Stimulated activated CD4-positive, alpha-beta T cell treated with anti-CD3 and anti-CD28 coated beads, Interleukin-2, amount 100 ng/mL, for 24 hours (primary cell): Measurements from ENCODE around the gene CLSTN2.

Source experiments
- DNase-seq, 2 donors: peaks; one replicate each; pipeline ENCODE4 v3.0.0-alpha.2; 2020

Gene CLSTN2

DNA sequence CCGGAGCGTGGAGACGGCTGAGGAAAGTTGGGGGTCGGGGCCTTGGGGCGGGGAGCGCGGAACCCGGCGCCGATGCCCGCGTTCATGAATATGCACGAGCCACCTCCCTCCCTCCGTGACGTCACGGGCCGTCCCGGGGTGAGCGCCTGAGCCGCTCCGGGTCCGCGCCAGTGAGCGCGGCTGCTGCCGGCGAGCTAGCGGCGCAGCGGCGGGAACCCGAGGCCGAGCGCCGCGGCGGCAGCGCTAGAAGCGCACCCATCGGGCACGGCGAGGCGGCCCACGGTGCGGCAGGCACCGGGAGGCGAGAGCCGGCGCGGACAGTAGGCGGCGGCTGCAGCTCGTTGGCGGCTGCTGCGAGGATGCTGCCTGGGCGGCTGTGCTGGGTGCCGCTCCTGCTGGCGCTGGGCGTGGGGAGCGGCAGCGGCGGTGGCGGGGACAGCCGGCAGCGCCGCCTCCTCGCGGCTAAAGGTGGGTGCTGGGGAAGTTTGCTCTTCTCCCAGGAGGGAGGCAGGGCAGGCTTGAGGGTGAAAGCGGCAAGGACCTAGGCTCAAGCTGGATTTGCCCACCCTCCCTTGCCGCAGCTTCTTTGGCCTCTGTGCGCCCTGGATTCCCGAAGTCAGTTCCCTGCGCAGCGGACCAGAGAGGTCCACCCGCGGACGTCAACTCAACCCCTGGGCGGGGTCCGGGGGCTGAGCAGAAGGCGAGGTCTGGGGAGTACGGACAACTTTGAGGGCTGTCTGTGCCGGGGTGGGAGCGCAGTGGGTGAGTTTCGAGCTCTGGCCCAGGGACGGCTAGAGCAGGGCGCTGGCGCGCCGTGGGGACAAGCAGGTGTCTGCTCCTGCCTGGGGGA is at the start of gene CLSTN2:
TSS of gene CLSTN2 (plus strand) at position 170 of the 850 bp plus-strand sequence.
- peak in 1 of 2 donors; percentile 58 for DNase-seq

- DNase-seq: no peak
Measured at GRCh38 chr3:139887431-139887830, 47.6 kb upstream of the CLSTN2 start.

GRCh38 chr3:139888561-139889140 is 46.3 kb upstream of the CLSTN2 start:
- no peak for DNase-seq

DNA sequence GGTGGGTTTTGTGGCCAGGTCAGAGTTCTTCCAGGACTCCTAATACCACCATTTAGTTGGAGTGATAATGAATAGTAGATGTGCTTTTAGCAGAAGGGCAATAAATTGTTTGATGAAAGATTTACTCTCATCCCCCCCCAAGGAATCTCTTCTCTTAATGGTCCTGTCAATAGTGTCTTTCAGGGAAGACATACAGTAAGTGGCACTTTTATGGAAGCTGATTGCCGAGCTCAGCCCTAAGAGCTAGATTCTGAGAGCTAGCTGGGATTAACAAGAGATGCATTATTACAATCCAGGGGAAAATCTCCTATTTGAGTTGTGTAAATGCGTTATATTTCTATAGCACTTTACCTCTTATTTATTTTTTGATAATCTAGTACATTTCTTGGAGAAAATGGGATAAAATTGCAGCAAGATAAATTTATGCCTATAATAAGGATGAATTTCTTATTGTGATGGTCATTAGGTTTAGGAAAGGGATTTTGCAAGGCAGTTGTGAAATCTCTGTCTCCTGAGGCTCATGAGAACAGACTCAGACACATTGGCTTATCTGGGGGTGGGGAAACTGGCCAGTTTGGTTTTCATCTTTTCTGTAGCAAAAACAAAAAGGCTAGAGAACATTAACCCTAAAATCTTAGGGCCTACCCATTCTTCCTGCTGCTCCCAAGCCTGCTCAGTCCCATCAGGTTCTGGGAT is 41.6 kb upstream of the CLSTN2 start:
- DNase-seq: no peak

DNA sequence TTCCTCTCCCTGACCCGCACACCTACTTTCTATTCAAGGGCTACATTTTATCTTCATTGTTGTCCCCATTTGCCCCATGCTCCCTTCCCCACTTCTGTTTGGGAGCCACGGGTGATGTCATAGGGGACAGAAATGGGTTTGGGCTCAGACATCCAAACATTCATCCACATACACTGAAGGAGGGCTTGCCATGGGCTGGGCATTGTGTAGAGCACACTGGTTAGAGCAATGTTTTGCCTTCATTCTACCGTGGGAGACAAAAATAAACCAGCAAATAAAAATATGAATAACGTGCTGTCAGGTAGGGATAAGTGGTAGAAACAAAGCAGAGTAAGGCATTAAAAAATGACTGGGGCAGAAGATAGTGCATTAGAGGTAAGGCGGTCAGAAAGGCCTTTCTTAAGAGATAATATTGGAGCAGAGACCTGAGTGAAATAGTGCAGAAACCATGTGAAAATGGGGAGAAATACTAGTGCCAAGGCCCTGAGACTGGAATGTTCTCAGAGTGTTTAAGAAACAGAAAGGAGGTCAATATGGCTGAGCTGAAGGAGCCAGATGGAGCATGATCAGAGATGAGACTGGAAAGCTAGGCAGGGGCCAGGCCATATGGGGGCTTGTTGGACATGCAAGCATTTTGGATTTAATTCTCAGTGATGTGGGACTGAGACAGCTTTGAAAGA is 40.9 kb upstream of the CLSTN2 start:
- DNase-seq: no peak

DNA sequence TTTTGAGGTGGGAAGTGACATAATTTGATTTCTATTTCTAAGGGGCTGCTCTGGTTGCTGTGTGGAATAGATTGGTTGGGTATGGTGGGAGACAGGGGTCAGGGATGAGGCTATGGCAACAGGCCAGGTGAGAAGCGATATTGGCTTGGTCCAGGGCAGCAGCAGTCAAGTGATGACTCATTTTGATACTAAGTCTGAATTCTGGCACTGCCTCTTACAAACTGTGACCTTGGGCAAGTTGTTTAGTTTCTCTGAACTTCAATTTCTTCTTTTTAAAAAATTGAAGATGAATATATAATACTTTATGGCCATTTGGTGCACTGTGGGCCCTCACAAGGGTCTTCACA is 40.4 kb upstream of the CLSTN2 start:
- no peak for DNase-seq

- no peak for DNase-seq
Measured at GRCh38 chr3:139897759-139898158, 37.2 kb upstream of the CLSTN2 start.

DNA sequence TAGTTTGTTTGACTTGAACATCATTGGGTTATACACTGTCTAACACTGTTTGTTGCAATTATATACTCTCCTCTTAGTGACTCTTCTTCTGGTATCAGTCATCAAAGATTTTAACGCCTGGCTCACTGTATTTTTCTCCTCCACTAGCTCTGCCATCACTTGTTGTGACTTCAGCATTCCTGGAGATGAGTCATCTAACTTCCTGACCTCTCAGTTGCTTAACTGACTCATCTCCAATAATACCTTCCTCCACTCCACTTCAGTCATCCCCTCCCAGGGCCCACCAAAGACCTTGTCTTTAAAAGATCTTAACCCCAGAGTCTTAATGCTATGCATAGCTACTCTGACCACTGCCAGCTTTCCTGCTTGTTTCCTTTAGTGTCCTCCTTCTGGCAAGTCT is 28.6 kb upstream of the CLSTN2 start:
- DNase-seq: no peak

DNA sequence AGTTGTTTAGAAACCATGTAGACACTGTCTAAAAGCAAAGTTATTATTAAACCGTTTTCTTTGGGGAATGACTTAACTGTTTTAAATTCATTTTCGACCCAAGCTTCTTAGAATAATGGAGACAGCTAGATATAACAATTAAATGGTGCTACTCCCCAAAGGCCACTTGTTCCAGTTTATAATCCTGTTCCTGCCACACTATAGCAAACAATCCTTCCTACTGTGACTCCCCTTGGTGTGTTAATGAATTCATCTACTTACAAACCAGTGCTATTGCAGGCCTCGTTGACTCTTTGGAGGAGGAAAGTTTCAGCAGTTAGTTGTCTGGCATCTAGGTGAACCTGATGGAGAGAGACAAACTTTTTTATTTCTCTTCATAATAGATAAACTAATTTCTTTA is 25.2 kb upstream of the CLSTN2 start:
- no peak for DNase-seq

DNA sequence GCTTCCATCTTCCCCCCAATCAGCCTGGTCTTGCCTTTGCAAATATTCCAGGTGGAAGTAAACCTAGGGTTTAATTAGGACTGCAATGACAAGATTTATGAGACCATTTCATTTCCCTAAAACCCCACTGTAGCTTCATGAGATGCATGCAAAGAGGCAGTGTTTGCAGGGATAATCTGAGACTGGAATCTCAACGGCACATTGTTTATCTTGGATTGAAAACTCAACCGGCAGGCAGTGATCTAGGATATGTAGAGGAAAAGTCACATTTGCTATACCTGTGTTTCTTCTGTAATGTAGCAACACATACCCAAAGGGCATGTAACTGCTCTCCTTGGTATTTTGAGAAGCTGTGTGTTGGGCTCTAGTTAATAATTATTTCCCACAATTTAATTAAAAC is 18.7 kb upstream of the CLSTN2 start:
- no peak for DNase-seq

DNA sequence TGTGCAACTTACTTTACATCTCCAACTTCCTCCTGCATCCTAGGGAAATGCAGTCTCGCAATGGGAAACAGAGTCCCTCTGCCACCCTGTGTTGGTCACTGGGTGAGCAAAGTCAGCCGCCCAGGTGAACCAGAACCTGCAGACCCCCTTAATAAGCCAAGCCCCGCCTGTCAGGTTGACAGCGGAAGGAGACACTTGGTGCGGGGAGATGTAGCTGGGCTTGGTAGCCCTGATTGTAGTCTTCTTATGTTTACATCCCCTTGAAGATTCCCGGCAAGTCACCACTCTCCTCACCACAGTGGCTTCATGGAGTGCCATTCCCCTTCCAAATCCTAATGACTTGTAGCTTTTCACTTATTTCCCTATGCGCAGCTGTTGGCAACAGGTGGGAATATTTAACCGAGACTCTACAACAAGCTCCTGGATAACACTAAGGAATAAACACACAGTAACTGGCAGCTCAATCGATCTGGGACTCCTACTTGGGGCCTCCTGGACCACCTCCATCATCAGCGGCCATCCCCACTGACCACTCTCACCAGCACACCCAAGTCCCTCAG is 17.7 kb upstream of the CLSTN2 start:
- DNase-seq: no peak

- no peak for DNase-seq
Measured at GRCh38 chr3:139928708-139929505, 6.1 kb upstream of the CLSTN2 start.

GRCh38 chr3:139930211-139930610 is 4.8 kb upstream of the CLSTN2 start:
- DNase-seq: no peak

- DNase-seq: no peak
Measured at GRCh38 chr3:139933766-139934165, 1.2 kb upstream of the CLSTN2 start.

DNA sequence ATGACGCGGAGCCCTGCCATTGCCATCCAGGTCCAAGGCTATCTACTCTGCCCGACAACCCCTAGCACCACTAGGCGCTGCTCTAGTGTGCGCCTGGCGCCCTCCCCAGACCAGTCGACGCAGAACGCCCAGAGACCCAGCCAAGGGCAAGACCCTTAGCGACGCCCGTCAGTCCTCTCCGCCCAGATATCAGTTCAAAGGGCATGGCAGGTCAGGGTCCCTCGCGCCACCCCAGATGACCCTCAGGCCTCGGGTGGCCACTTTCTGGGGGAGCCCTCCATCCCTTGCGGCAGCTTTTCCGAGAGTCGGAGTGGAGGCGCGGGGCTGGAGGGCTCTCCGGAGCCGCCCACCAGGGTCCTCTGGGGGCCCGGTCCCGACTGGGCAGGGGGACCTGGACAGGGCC is 371 bp upstream of the CLSTN2 start:
- DNase-seq: peak in 1 of 2 donors; percentile 6

- peak in 1 of 2 donors; percentile 4 for DNase-seq
Measured at GRCh38 chr3:139935866-139936817, 1.2 kb downstream of the CLSTN2 start.

DNA sequence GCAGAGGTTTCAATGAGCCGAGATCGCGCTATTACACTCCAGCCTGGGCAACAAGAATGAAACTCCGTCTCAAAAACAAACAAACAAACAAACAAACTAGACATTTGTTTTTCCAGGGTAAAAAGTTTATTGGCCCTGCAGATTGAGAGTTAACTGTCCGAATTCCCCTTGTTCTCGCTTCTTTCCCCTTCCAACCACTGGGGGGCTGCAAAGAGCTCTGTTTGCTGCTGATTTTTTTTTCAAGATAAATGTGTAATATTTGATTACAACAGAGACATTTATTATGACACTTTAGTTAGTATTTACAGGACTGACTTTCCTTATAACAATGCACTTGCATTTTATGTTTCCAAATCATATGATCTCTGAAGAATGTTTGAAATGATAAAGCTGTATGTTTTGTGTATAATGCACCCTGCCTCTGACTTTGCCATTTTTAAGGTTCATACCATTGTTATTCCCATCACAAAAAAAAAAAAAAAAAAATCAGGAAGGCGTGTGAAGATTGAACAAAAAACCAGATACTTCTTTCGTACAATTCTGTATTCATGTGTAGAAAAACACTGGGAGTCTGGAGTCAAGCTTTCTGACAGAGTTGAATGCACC is 2.8 kb downstream of the CLSTN2 start:
- peak in 1 of 2 donors; percentile 30 for DNase-seq

DNA sequence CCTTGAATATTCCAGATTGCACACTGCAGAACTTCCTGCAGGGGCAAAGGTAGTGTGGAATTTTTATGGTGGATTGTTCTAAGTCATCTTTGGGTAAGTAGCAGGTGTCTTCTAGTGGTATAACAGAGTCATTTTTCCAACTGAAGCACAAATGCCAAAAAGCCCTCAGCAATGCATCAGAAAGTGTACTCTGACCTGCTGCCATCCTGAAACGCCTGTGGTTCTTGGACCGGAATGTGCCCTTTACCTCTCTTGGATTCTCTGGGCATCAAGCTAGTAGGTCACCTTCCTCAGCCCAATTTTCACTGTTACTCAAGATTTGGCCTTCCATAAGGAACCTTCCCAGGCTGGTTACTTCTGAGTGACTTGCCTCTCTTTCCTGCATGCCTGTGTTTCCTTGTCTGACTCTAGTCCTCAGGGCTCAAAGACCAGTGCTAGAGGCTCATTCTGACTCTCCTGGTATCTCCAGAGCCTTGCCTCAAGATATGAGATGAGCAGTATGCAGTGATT is 4.8 kb downstream of the CLSTN2 start:
- no peak for DNase-seq

DNA sequence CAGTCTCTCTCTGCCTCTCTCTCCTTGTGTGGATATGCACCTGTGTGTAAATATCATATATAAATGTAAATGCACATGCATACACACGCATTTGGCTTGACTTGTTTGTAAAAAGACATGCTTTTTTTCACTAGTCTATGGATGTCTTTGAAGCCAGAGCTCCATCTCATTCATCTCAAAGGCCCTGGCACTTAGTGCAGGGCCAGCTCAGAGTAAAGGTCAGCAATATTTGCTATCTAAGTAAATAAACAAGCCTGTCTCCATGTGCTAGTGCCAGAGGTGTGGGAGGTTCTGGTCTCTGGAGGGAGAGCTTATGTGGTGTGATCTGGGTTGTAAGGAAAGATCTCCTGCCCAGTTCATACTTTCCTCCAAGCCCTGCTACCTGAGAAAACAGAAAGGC is 5.6 kb downstream of the CLSTN2 start:
- DNase-seq: no peak

- DNase-seq: no peak
Measured at GRCh38 chr3:139941580-139941979, 6.6 kb downstream of the CLSTN2 start.
